Sigmoid colon (tissue), 7 donors: Measurements from ENCODE around the gene SGTA. TPM values are rescaled to one million over a fixed set of nuclear protein-coding genes. Genes with fewer than 3 reads are reported as not detected.

Experiments
- DNase-seq: peaks from one replicate; pipeline ENCODE4 v3.0.0-alpha.2; 2019
- H3K27ac ChIP-seq, 4 donors: fragments of 200-600 bp; sonication (generic); one replicate each; pipeline ENCODE4 v1.5.1; 2016 to 2019; ENCODE audit warnings: mild to moderate bottlenecking in 1 of 4
- H3K27me3 ChIP-seq, 3 donors: fragments of 200-600 bp; sonication (generic); one replicate each; pipeline ENCODE4 v1.5.1; 2019; ENCODE audit warnings: mild to moderate bottlenecking in 1 of 3
- H3K36me3 ChIP-seq, 4 donors: fragments of 200-600 bp; sonication (generic); one replicate each; pipeline ENCODE4 v1.5.1; 2016 to 2019
- H3K4me1 ChIP-seq, 4 donors: fragments of 200-600 bp; sonication (generic); one replicate each; pipeline ENCODE4 v1.5.1; 2017 to 2019
- H3K4me3 ChIP-seq, 4 donors: fragments of 200-600 bp; sonication (generic); one replicate each; pipeline ENCODE4 v1.5.1; 2017 to 2019; ENCODE audit warnings: mild to moderate bottlenecking in 2 of 4, moderate library complexity in 1 of 4
- H3K9me3 ChIP-seq, 4 donors: fragments of 200-600 bp in 3 of 4; sonication (generic) in 3 of 4; one replicate each; pipeline versions ENCODE4 v1.5.1 to v1.6.1; 2013 to 2019
- CTCF ChIP-seq, 4 experiments: fragments of 450-650 bp in 3 of 4; fragments of 200-600 bp in 1 of 4; IDR thresholded peaks; one replicate each; pipeline ENCODE4 v1.5.1; 2016 to 2019; ENCODE audit warnings: antibody characterized with exemption in 4 of 4, mild to moderate bottlenecking in 3 of 4, moderate library complexity in 2 of 4
- EP300 ChIP-seq, 4 donors: sonication (generic); formaldehyde crosslinking; IDR thresholded peaks; one replicate each; pipeline ENCODE4 v1.6.1; 2017; ENCODE audit warnings: antibody characterized with exemption in 4 of 4
- POLR2A ChIP-seq, 2 donors: fragments of 450-650 bp; IDR thresholded peaks; one replicate each; pipeline ENCODE4 v1.6.1; 2016; ENCODE audit warnings: antibody characterized with exemption in 2 of 2, mild to moderate bottlenecking in 2 of 2, moderate library complexity in 2 of 2
- POLR2AphosphoS5 ChIP-seq, 4 donors: sonication (generic); formaldehyde crosslinking; IDR thresholded peaks; one replicate each; pipeline ENCODE4 v1.6.1; 2017; ENCODE audit warnings: antibody characterized with exemption in 4 of 4
- WGBS, 2 donors: extraction: QIAGEN DNeasy Blood & Tissue Kit; methylation state at CpG; one replicate each; pipeline ENCODE4 v1.1.7; 2013; 5-methylcytosine and 5-hydroxymethylcytosine counted together
- intact Hi-C: fragments of 100-400 bp; cut with DNase I; formaldehyde crosslinking; loops from one replicate; pipeline ENCODE4 v1.15.1; 2023
- polyA plus RNA-seq, 3 donors: library from polyadenylated mRNA; stranded (reverse); fragments of 200-250 nt; gene quantifications; one replicate each; pipeline ENCODE4 v1.2.3, GENCODE V29; 2013
- total RNA-seq, 4 donors: library from RNA; depleted of rRNA; stranded (reverse); fragments of >200 nt; gene quantifications; one replicate each; pipeline ENCODE4 v1.1.0, GENCODE V29; 2016
- donor health status: healthy with polysubstance abuse.
- donor health status: Bipolar disorder and iron deficiency.
- donor health status: healthy.

Gene SGTA
- total and polyA plus RNA-seq, 7 donors = 42.5 to 80.7 (median 48.1) TPM

DNA sequence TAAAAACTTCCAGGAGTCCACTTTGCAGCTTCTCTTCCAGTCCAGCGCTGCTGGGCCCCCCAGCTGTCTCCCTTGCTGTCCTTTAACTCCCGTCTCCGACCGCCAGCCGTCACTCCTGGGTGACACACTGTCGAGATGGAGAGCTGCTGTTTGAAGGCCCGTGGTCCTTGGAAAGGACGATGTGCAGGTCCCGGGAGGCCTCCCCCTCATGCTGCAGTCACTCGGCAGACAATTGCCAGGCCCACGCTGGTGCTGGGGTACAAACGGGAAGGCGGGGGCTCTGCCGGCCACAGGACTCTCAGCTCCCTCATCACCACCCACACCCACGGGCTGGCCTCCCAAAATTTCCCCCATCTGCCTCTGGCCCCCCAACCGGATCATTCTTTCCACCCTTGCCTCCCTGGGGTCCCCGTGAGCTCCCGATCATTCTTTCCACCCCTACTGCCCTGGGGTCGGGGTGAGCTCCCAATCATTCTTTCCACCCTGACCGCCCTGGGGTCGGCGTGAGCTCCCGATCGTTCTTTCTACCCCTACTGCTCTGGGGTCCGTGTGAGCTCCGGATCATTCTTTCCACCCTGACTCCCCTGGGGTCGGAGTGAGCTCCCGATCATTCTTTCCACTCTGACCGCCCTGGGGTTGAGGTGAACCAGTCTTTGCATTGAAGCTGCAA is 20.5 kb upstream of the SGTA start:
- H3K9me3 ChIP-seq = no peaks in the 10 kb centered on the region
- H3K4me3 ChIP-seq = no peak overlapping the region
- no peak overlapping the region for H3K27ac ChIP-seq
- 93 to 94% methylated on average over 29 of the region's 29 CpGs for WGBS, 2 donors
- H3K27me3 ChIP-seq = no peaks in the 10 kb centered on the region
- H3K36me3 ChIP-seq = peaks cover 0 to 75% (median 22%) of the 10 kb centered on the region in 4 donors
- H3K4me1 ChIP-seq = no peaks in the 10 kb centered on the region
- intact Hi-C loops = no loop called here
- DNase-seq = no peak
- TF ChIP-seq EP300 (IDR thresholded peaks at IDR 0.05) (no peak), POLR2AphosphoS5 (IDR thresholded peaks at IDR 0.05) (no peak), POLR2A (IDR thresholded peaks at IDR 0.05) (no peak), CTCF (IDR thresholded peaks at IDR 0.05) (no peak)

GRCh38 chr19:2802826-2803225 is 19.8 kb upstream of the SGTA start:
- no peak overlapping the region for H3K27ac ChIP-seq
- H3K9me3 ChIP-seq = no peaks in the 10 kb centered on the region
- intact Hi-C loops = no loop called here
- no peak for TF ChIP-seq CTCF (IDR thresholded peaks at IDR 0.05)
- no peak for TF ChIP-seq POLR2AphosphoS5 (IDR thresholded peaks at IDR 0.05)
- TF ChIP-seq EP300 (IDR thresholded peaks at IDR 0.05) = no peak
- no peak for TF ChIP-seq POLR2A (IDR thresholded peaks at IDR 0.05)
- H3K4me1 ChIP-seq = no peaks in the 10 kb centered on the region
- WGBS, 2 donors = 97% methylated on average over 17 of the region's 17 CpGs
- no peak overlapping the region for H3K4me3 ChIP-seq
- no peaks in the 10 kb centered on the region for H3K27me3 ChIP-seq
- DNase-seq = no peak
- H3K36me3 ChIP-seq = peaks cover 0 to 75% (median 16%) of the 10 kb centered on the region in 4 donors

DNA sequence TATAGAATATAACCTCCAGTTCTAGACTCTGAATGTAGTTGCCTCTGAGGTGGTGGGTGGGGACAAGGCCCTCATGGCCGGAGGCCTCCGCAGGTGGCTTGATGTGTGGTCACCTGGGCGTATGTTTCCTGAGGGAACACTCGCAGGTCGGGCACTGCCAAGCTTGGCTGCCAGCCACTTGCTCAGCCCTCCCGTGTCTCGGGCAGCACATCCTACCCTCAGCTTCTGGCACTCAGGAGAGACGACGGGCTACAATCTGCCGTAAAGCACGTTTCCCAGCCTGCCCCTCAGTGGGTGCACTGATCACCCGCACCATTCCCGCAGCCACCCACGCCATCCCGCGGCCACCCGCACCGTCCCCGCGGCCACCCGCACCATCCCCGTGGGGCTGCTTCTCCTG is 17.4 kb upstream of the SGTA start:
- no peak for DNase-seq
- intact Hi-C loops = no loop called here
- Histone ChIP-seq H3K4me1 (no peaks in the 10 kb centered on the region), H3K36me3 (peaks cover 0 to 70% (median 13%) of the 10 kb centered on the region in 4 donors), H3K27ac (no peak overlapping the region), H3K9me3 (no peaks in the 10 kb centered on the region), H3K27me3 (no peaks in the 10 kb centered on the region), H3K4me3 (no peak overlapping the region)
- WGBS, 2 donors = 96% methylated on average over 22 of the region's 22 CpGs
- no peak for TF ChIP-seq CTCF (IDR thresholded peaks at IDR 0.05)
- no peak for TF ChIP-seq POLR2A (IDR thresholded peaks at IDR 0.05)
- TF ChIP-seq POLR2AphosphoS5 (IDR thresholded peaks at IDR 0.05) = no peak
- TF ChIP-seq EP300 (IDR thresholded peaks at IDR 0.05) = no peak

- H3K27ac ChIP-seq = no peak overlapping the region
- no peaks in the 10 kb centered on the region for H3K4me1 ChIP-seq
- no peak overlapping the region for H3K4me3 ChIP-seq
- no peaks in the 10 kb centered on the region for H3K9me3 ChIP-seq
- intact Hi-C loops = no loop called here
- WGBS, 2 donors = 96% methylated on average over 41 of the region's 41 CpGs
- H3K36me3 ChIP-seq = peaks cover 0 to 74% (median 13%) of the 10 kb centered on the region in 4 donors
- DNase-seq = no peak
- no peak for TF ChIP-seq CTCF (IDR thresholded peaks at IDR 0.05)
- no peak for TF ChIP-seq POLR2AphosphoS5 (IDR thresholded peaks at IDR 0.05)
- TF ChIP-seq EP300 (IDR thresholded peaks at IDR 0.05) = no peak
- TF ChIP-seq POLR2A (IDR thresholded peaks at IDR 0.05) = no peak
- no peaks in the 10 kb centered on the region for H3K27me3 ChIP-seq
These were observed 16.4 kb upstream of the SGTA start for GRCh38 chr19:2799273-2800020.
